ENCODE results near the gene C1orf174.

- TF ChIP-seq CTCF (IDR thresholded peaks at IDR 0.05), result no peak
- no peak for TF ChIP-seq POLR2A (IDR thresholded peaks at IDR 0.05)
Measured at GRCh38 chr1:3925762-3926161, 25.7 kb upstream of the C1orf174 start.

All from heart left ventricle (tissue), 13 donors.